PC-9 (cell line): ENCODE measurements around the gene EPHA2. TPM values are rescaled to one million over a fixed set of nuclear protein-coding genes. Genes with fewer than 3 reads are reported as not detected.
A peak's percentile ranks its signal among the peaks of the same experiment; 100 is the strongest.

Experiments
- Bru-seq: library from RNA; stranded (reverse); fragments of 400-500 nt; gene quantifications from one replicate; lab custom pipeline; 2021; lab: Mats Ljungman, UMichigan
- BruChase-seq, 2 experiments: library from RNA; stranded (reverse); fragments of 400-500 nt; gene quantifications; one replicate each; lab custom pipeline; 2021; lab: Mats Ljungman, UMichigan
- BruUV-seq: library from RNA; stranded (reverse); fragments of 400-500 nt; replicated peaks from 2 replicates; lab custom pipeline; 2021; lab: Mats Ljungman, UMichigan
- CTCF ChIA-PET: fragments of 300-600 bp; sonication (Branson Sonifier 250); formaldehyde crosslinking; loops from one replicate; lab custom pipeline; 2022; ENCODE audit warnings: antibody characterized with exemption; lab: Charles Lee
- POLR2A ChIA-PET: fragments of 300-600 bp; sonication (Branson Sonifier 250); formaldehyde crosslinking; loops from one replicate; lab custom pipeline; 2022; ENCODE audit warnings: antibody characterized with exemption; ENCODE audit not compliant: unreplicated experiment; lab: Charles Lee
- DNase-seq, 2 experiments: peaks; one replicate each; pipeline versions ENCODE4 v3.0.0 to v3.0.0-alpha.2; 2015 to 2022; ENCODE audit warnings: mixed read lengths in 1 of 2
- H2AFZ ChIP-seq: fragments of 200-600 bp; sonication (generic); 2 replicates; pipeline ENCODE4 v1.8.1; 2017; ENCODE audit warnings: antibody characterized with exemption
- H3F3A ChIP-seq: fragments of 200-600 bp; sonication (generic); 2 replicates; pipeline ENCODE4 v1.8.1; 2017; ENCODE audit warnings: antibody characterized with exemption, mild to moderate bottlenecking, low read depth; ENCODE audit not compliant: insufficient read depth
- H3K27ac ChIP-seq: fragments of 200-600 bp; sonication (generic); 2 replicates; pipeline ENCODE4 v1.6.1; 2016; ENCODE audit warnings: mixed run types
- H3K27me3 ChIP-seq: fragments of 200-600 bp; sonication (generic); 2 replicates; pipeline ENCODE4 v1.6.1; 2016; ENCODE audit warnings: low read depth, mixed run types; ENCODE audit not compliant: insufficient read depth
- H3K36me3 ChIP-seq: fragments of 200-600 bp; sonication (generic); 2 replicates; pipeline ENCODE4 v1.6.1; 2016; ENCODE audit warnings: low read depth, mixed run types
- H3K4me1 ChIP-seq: fragments of 200-600 bp; sonication (generic); replicated peaks from 2 replicates; pipeline ENCODE4 v1.6.1; 2016; ENCODE audit warnings: mixed run types; ENCODE audit not compliant: insufficient read depth
- H3K4me2 ChIP-seq: fragments of 200-600 bp; sonication (generic); 2 replicates; pipeline ENCODE4 v1.6.1; 2017; ENCODE audit warnings: mixed run types
- H3K4me3 ChIP-seq: fragments of 200-600 bp; sonication (generic); 2 replicates; pipeline ENCODE4 v1.6.1; 2016; ENCODE audit warnings: mixed run types
- H3K79me2 ChIP-seq: fragments of 200-600 bp; sonication (generic); 2 replicates; pipeline ENCODE4 v1.6.1; 2017; ENCODE audit warnings: low read depth, mixed run types
- H3K9me2 ChIP-seq: fragments of 200-600 bp; sonication (generic); 2 replicates; pipeline ENCODE4 v1.8.1; 2017; ENCODE audit warnings: mild to moderate bottlenecking; ENCODE audit not compliant: insufficient read depth
- H3K9me3 ChIP-seq: fragments of 200-600 bp; sonication (generic); 2 replicates; pipeline ENCODE4 v1.8.1; 2016; ENCODE audit warnings: low read depth; ENCODE audit not compliant: insufficient read depth
- H4K20me1 ChIP-seq: fragments of 200-600 bp; sonication (generic); 2 replicates; pipeline ENCODE4 v1.8.1; 2017; ENCODE audit not compliant: insufficient read depth
- EZH2 ChIP-seq: fragments of 200-600 bp; sonication (generic); IDR thresholded peaks from 2 replicates; pipeline ENCODE4 v1.8.0; 2017; ENCODE audit warnings: antibody characterized with exemption, low read depth
- intact Hi-C: fragments of 100-400 bp; cut with micrococcal nuclease; formaldehyde crosslinking; loops from one replicate; pipeline ENCODE4 v1.10.0; 2022; ENCODE audit not compliant: unreplicated experiment
- long read RNA-seq: library from polyadenylated mRNA; stranded (forward); transcript quantifications from one replicate; pipeline ENCODE4 v2.0.0, GENCODE V29; 2022
- total RNA-seq: library from RNA; stranded (reverse); gene quantifications from 2 replicates; pipeline ENCODE4 v1.2.3, GENCODE V29; 2021
- TF ChIP-seq, protein P1 (sequence below): fragments of 200-600 bp; sonication (generic); conservative IDR thresholded peaks from 2 replicates; pipeline ENCODE4 v1.6.1; 2017; ENCODE audit warnings: mixed run types, antibody characterized with exemption, mild to moderate bottlenecking, moderate library complexity

The EPHA2 gene
- total RNA-seq = 48.3 and 65.8 TPM in 2 replicates
- percentile 96 among the genes with signal in this experiment for Bru-seq, nascent RNA
- BruChase-seq, experiment 1, labeled RNA remaining after a 2-hour chase = percentile 95 among the genes with signal in this experiment
- BruChase-seq, experiment 2, labeled RNA remaining after a 6-hour chase = percentile 95 among the genes with signal in this experiment
- long read RNA-seq, transcript EPHA2-201 (17 exons, 3,964 nt) = major isoform, 6 of 34 reads
- long read RNA-seq, partial matches to known transcripts = 23 of 34 reads
- long read RNA-seq, other reads (novel, unspliced or antisense) = 5 of 34 reads

DNA sequence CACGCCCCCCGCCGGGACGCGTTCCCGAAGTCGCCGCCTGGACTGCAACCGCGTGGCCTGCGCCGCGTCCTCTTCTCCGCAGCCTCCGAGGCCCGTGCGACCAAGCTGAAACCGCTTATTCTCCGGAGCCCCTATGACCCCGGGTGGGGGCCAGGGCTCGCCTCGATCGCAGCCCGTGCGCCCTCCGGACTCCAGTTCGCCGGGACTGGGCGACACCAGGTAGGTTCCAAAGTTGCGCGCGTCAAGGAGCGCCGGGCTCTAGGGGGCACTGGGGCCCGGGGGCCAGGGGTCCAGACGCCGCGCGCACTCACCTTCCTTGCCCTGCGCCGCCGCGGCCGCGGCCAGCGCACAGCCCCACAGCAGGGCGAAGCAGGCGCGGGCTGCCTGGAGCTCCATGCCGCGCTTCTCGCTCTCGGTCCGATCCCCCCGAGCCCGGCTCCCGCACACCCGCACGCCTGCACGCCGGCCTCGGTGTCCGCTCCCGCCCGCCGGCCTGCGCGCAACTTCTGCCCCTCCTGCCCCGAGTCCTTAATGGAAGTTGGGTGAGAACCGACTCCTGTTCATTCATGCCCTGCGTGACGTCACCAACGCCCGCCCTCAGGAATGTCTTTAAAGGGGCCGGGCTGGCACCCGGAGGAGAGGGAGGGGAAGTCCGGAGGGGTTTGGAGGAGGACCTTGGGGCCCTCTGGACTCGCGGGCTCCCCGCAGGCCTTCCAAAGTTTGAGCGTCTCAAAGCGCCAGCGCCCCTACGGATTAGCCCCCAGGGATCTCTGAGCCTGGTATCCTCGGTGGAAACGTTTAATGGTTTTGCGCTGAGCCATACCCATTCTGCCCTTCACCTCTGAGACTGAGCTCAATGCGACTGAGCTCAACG is at the start of gene EPHA2:
Gene EPHA2, minus strand, starts transcription at position 533 of the 874 bp plus-strand sequence. Its CDS starts 137 bp downstream, at position 396.
- ChIA-PET POLR2A (interaction anchor here (0.7 to 2.8 kb wide), 5 partner anchors 12 to 1133 kb away, joined by 3 to 33 read pairs (median 5); no protein-coding TSS in a partner anchor), CTCF (interaction anchor here (1.1 to 1.2 kb wide), 2 partner anchors 33 to 77 kb away, joined by 3 to 5 read pairs; no protein-coding TSS in a partner anchor)
- Histone ChIP-seq H2AFZ (no peak within 1 kb of the TSS), H3K4me1 (peaks cover 51% of the 10 kb centered on the region), H3F3A (peaks cover 50% of the 10 kb centered on the region), H3K9me2 (no peaks in the 10 kb centered on the region), H3K9me3 (no peaks in the 10 kb centered on the region), H3K27me3 (no peaks in the 10 kb centered on the region), H3K36me3 (peaks cover 29% of the 10 kb centered on the region), H3K4me2 (peak within 1 kb of the TSS; percentile 96), H3K79me2 (peaks cover 73% of the 10 kb centered on the region), H4K20me1 (peaks cover 27% of the 10 kb centered on the region), H3K27ac (peak within 1 kb of the TSS; percentile 81), H3K4me3 (peak within 1 kb of the TSS; percentile 86)
- TF ChIP-seq EZH2 = no peak
- TF ChIP-seq, protein P1, sequence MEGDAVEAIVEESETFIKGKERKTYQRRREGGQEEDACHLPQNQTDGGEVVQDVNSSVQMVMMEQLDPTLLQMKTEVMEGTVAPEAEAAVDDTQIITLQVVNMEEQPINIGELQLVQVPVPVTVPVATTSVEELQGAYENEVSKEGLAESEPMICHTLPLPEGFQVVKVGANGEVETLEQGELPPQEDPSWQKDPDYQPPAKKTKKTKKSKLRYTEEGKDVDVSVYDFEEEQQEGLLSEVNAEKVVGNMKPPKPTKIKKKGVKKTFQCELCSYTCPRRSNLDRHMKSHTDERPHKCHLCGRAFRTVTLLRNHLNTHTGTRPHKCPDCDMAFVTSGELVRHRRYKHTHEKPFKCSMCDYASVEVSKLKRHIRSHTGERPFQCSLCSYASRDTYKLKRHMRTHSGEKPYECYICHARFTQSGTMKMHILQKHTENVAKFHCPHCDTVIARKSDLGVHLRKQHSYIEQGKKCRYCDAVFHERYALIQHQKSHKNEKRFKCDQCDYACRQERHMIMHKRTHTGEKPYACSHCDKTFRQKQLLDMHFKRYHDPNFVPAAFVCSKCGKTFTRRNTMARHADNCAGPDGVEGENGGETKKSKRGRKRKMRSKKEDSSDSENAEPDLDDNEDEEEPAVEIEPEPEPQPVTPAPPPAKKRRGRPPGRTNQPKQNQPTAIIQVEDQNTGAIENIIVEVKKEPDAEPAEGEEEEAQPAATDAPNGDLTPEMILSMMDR = no peak
- intact Hi-C loops = loop anchor here (1.0 to 2.0 kb wide), 4 partner anchors 10 to 32 kb away; no protein-coding TSS in a partner anchor
- no TSS peak for BruUV-seq
- DNase-seq = peak; percentile 84 to 92

GRCh38 chr1:16205334-16205671 is 49.4 kb upstream of the EPHA2 start:
- ChIA-PET POLR2A (no interaction called here), CTCF (no interaction called here)
- no peak overlapping the region for H2AFZ ChIP-seq
- H3K36me3 ChIP-seq = no peaks in the 10 kb centered on the region
- H3K4me3 ChIP-seq = no peak overlapping the region
- intact Hi-C loops = no loop called here
- no peak overlapping the region for H3K27ac ChIP-seq
- no peaks in the 10 kb centered on the region for H3K9me2 ChIP-seq
- peaks cover 3% of the 10 kb centered on the region; the same call in 1 of the 2 replicates for H3K79me2 ChIP-seq
- H3K27me3 ChIP-seq = no peaks in the 10 kb centered on the region
- peaks cover 5% of the 10 kb centered on the region; the same call in 1 of the 2 replicates for H3F3A ChIP-seq
- TF ChIP-seq, protein P1 = no peak
- no peak for TF ChIP-seq EZH2
- H4K20me1 ChIP-seq = no peaks in the 10 kb centered on the region
- no peak for DNase-seq
- H3K4me1 ChIP-seq = peaks cover 16% of the 10 kb centered on the region
- no TSS peak for BruUV-seq
- no peaks in the 10 kb centered on the region for H3K9me3 ChIP-seq
- no peak overlapping the region; the same call in 1 of the 2 replicates for H3K4me2 ChIP-seq

- no peak for TF ChIP-seq EZH2
- TF ChIP-seq, protein P1 = peak; percentile 34; the same call in 1 of the 2 replicates
- ChIA-PET CTCF (no interaction called here), POLR2A (no interaction called here)
- Histone ChIP-seq H3K79me2 (peaks cover 3% of the 10 kb centered on the region; the same call in 1 of the 2 replicates), H4K20me1 (no peaks in the 10 kb centered on the region), H2AFZ (no peak overlapping the region), H3K36me3 (no peaks in the 10 kb centered on the region), H3K9me2 (no peaks in the 10 kb centered on the region), H3K9me3 (no peaks in the 10 kb centered on the region), H3K27me3 (no peaks in the 10 kb centered on the region), H3F3A (peaks cover 5% of the 10 kb centered on the region; the same call in 1 of the 2 replicates), H3K4me3 (no peak overlapping the region), H3K4me1 (peaks cover 16% of the 10 kb centered on the region), H3K27ac (no peak overlapping the region), H3K4me2 (no peak overlapping the region)
- BruUV-seq = no TSS peak
- intact Hi-C loops = no loop called here
- no peak for DNase-seq
Observed at GRCh38 chr1:16204634-16205333, 48.9 kb upstream of the EPHA2 start.
